ENCODE measurements around the gene IL16. TPM values are rescaled to one million over a fixed set of nuclear protein-coding genes. Genes with fewer than 3 reads are reported as not detected.

Gene IL16
- total and polyA plus RNA-seq, 5 donors, result 3.1 to 5.1 (median 4.7) TPM

DNA sequence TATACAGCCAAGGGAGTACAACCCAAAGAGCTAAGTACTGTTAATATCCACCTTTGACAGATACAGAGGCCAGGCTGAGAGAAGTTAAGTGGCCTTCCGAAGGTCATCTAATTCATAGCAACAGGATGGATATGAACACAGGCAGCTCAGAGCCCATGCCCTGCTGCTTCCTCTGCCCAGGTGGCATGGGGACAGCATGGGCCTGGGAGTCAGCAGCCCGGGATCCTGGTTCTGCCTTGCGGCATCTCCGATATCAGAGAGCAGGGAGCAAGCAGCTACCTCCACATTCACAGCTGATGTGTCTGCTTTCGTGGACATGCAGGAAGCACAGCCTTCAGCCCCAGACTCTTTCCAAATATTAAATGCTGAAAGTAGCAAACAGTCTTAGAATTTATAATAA, 71.7 kb downstream of the IL16 start:
- H3K27ac ChIP-seq (ENCODE audit: low read length), result no peak overlapping the region
- H3K4me1 ChIP-seq (ENCODE audit: control insufficient read depth, insufficient read depth, low read length), result no peaks in the 10 kb centered on the region
- DNase-seq (peak in 1 of 3 donors; percentile 17), ATAC-seq (no peak)
- intact Hi-C loops (cut with DNase I), result loop anchor here (5.0 to 10.0 kb wide), 6 partner anchors 104 to 294 kb away; no protein-coding TSS in a partner anchor
- H3K27me3 ChIP-seq (ENCODE audit: control insufficient read depth, insufficient read depth), result no peaks in the 10 kb centered on the region
- H3K4me3 ChIP-seq (ENCODE audit: low read length), result no peak overlapping the region
- 93% methylated on average over 5 of the region's 5 CpGs for WGBS
- H3K9me3 ChIP-seq (ENCODE audit: control insufficient read depth, low read length), result no peaks in the 10 kb centered on the region

DNA sequence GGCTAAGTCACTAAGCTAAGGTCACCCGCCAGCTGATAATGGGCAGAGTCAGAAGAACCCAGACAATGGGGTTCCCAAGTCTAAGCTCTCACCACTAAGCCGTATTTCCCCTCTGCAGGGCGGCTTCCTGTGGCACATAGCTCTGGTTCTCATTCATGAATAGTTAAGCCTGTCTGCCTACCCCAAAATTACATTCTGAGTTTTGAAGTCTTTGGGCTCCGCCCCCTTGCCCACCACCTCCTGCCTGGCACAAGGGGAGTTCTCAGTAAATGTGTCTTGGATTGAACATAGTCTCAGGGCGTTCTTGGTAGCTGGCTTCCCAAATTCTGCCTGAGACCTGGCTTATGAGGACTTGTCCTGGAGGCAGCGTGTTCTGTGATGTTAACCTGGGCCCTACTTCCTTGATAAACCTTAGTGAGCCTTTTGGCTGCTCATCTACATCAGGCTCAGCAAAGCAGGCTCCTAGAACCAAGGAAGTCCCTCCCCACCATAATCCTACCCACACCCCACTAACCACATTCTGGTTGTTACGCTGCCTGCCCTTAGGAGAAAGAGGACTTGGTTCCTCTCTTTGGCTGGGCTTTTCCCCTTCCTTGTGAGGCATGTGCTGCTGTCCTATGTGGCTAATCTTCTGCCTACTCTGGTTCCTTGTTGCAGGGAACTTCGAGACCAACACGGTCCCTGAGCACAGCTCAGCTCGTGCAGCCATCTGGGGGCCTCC, 72.4 kb downstream of the IL16 start:
- intact Hi-C loops (cut with DNase I), result loop anchor here (5.0 to 10.0 kb wide), 6 partner anchors 104 to 294 kb away; no protein-coding TSS in a partner anchor
- 86% methylated on average over 10 of the region's 10 CpGs for WGBS

DNA sequence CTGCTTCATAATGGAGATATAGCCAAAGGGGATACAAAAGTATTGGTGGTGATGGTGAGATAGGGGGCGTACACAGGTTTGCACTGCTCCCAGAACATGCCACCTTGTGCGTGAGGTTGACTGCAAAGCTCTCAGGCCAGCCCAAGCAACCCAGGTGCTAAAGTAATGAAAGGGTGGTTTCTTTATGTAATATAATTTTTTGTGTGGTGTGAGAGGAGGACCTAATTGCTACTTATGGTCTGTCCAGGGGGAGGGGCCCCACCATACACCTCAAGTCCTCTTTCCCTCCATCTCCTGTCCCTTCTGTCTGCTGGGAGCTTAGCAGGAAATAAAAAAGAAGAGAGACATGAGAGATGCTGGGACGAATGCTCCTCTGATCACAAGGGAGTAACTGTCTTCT, 73.5 kb downstream of the IL16 start:
- DNase-seq (no peak), ATAC-seq (no peak)
- no peak overlapping the region for H3K27ac ChIP-seq (ENCODE audit: low read length)
- no peaks in the 10 kb centered on the region for H3K4me1 ChIP-seq (ENCODE audit: control insufficient read depth, insufficient read depth, low read length)
- 83% methylated on average over 3 of the region's 3 CpGs for WGBS
- intact Hi-C loops (cut with DNase I), result no loop called here
- no peaks in the 10 kb centered on the region for H3K9me3 ChIP-seq (ENCODE audit: control insufficient read depth, low read length)
- H3K4me3 ChIP-seq (ENCODE audit: low read length), result no peak overlapping the region
- H3K27me3 ChIP-seq (ENCODE audit: control insufficient read depth, insufficient read depth), result no peaks in the 10 kb centered on the region

More for the DNA sequence above, 72.4 kb downstream of the IL16 start:
- Histone ChIP-seq H3K27ac (ENCODE audit: low read length) (no peak overlapping the region), H3K27me3 (ENCODE audit: control insufficient read depth, insufficient read depth) (no peaks in the 10 kb centered on the region), H3K4me3 (ENCODE audit: low read length) (no peak overlapping the region), H3K9me3 (ENCODE audit: control insufficient read depth, low read length) (no peaks in the 10 kb centered on the region), H3K4me1 (ENCODE audit: control insufficient read depth, insufficient read depth, low read length) (no peaks in the 10 kb centered on the region)
- no peak for ATAC-seq
- DNase-seq, result peak in 1 of 3 donors; percentile 18

DNA sequence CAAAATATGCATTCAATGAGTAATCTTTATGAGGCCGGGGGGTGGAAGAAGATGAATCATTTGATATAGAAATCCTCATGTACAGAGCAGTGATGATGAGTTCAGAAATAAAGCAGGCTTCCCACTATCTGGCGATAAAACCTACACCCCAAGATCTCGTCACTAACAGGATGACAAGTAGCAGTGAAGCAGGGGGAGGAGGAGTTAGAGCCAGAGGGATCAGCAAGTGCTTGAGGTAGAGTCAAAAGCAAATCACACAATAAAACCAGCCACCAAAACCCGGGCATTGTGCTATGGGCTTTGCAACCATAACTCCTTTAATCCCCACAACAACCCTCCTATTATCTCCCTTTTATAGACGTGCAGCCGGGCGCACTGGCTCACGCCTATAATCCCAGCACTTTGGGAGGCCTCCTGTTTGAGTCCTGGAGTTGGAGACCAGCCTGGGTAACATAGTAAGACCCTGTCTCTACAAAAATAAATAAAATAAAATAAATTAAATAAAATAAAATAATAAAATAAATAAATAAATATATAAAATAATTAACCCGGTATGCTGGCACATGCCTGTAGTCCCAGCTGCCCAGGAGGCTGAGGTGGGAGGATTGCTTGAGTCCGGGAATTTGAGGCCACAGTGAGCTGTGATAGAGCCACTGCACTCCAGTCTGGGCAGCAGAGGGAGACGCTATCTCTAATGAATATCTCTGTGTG, 74.3 kb downstream of the IL16 start:
- Histone ChIP-seq H3K27me3 (ENCODE audit: control insufficient read depth, insufficient read depth) (no peaks in the 10 kb centered on the region), H3K4me1 (ENCODE audit: control insufficient read depth, insufficient read depth, low read length) (no peaks in the 10 kb centered on the region), H3K4me3 (ENCODE audit: low read length) (no peak overlapping the region), H3K9me3 (ENCODE audit: control insufficient read depth, low read length) (no peaks in the 10 kb centered on the region), H3K27ac (ENCODE audit: low read length) (no peak overlapping the region)
- ATAC-seq (no peak), DNase-seq (no peak)
- 90% methylated on average over 11 of the region's 11 CpGs for WGBS
- intact Hi-C loops (cut with DNase I), result no loop called here

DNA sequence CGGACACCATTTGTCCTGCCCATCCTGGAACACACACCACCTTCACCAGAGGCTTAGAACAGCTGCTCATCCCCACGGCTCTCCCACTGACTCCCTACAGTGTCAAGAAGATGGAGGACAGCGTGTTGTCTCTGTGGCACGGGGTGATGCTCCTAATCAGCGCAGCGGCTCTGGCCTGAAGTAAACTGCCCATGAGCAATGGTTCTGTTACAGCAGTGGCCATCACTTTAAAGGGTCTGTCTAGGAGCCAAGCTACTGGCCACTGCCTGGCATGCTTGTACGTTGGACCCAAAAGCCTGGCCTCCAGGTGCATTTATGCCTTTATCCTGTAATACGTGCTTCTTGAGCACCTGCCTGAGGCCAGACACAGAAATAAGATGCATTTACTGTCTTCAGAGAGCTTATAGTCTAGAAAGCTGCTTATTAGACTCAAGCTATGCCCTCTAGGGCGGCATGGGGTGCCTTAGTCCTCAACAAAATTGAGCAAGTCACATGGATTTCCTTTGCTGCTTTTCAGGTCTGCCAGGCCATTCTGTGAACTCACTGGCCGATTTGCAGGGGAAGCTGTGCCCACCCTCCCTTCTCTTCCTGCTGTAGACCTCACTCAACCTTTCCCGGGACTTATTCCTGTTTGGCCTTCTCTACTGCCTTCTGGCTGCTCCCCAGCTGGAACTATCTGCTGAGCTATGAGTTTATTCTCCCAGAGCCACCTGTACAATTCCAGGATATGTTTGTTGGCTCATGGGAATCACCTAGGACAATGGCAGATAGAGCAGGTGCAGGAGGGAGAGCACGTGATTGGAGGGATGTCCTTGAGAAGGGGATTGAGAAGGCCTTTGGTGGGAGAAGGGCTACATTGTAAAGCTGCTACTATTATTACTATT, 75.3 kb downstream of the IL16 start:
- 83% methylated on average over 12 of the region's 12 CpGs for WGBS
- H3K27ac ChIP-seq (ENCODE audit: low read length), result no peak overlapping the region
- peak in 1 of 3 donors; percentile 16 for DNase-seq
- H3K9me3 ChIP-seq (ENCODE audit: control insufficient read depth, low read length), result no peaks in the 10 kb centered on the region
- no peaks in the 10 kb centered on the region for H3K27me3 ChIP-seq (ENCODE audit: control insufficient read depth, insufficient read depth)
- H3K4me1 ChIP-seq (ENCODE audit: control insufficient read depth, insufficient read depth, low read length), result no peaks in the 10 kb centered on the region
- intact Hi-C loops (cut with DNase I), result no loop called here
- ATAC-seq, result no peak
- H3K4me3 ChIP-seq (ENCODE audit: low read length), result no peak overlapping the region

DNA sequence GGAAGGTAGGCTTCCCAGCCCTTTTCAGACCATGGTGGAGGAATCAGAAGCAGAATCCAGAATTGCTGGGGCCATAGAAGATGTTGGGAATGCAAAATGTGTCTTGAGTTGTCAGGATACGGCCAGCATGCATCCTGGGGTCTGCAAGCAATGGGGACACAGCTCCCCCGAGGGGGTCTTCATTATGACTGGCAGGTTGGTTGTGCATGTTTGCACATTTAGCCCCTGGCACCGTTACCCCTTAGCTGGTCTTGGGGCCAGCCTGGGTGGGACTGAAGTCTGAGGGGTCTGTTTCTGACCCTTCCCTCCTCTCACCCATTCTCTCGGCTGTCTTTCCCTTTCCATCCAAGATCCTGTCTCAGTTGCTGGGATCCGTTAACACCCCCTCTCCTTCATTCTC, 76.5 kb downstream of the IL16 start:
- WGBS, result 90% methylated on average over 5 of the region's 5 CpGs
- ATAC-seq, result no peak

DNA sequence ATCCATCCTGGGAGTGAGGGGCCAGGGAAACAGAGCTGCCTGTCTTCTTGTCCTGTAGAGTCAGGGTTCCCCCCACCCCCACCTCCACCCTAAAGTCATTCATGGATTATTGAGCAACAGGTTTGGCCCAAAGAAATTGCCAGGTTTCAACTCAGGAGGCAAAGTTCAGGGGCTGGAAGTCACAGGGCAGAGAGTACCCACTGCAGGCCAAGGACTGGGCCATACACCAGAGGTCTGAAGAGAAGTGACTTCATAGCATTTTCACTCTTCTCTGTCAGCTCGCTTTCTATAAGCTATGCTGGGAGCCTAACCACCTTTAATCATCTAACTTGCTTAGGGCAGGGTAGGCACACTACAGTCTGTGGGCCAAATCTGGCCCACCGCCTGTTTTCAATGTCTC, 77.2 kb downstream of the IL16 start:
- no peaks in the 10 kb centered on the region for H3K9me3 ChIP-seq (ENCODE audit: control insufficient read depth, low read length)
- no peaks in the 10 kb centered on the region for H3K27me3 ChIP-seq (ENCODE audit: control insufficient read depth, insufficient read depth)
- ATAC-seq (no peak), DNase-seq (no peak)
- intact Hi-C loops (cut with DNase I), result loop anchor here in 2 of 4 donors (2.0 kb wide), 1 partner anchor 127 kb away; no protein-coding TSS in a partner anchor
- no peak overlapping the region for H3K27ac ChIP-seq (ENCODE audit: low read length)
- WGBS, result 98% methylated on average over 2 of the region's 2 CpGs
- no peak overlapping the region for H3K4me3 ChIP-seq (ENCODE audit: low read length)
- H3K4me1 ChIP-seq (ENCODE audit: control insufficient read depth, insufficient read depth, low read length), result no peaks in the 10 kb centered on the region

More for the DNA sequence above, 76.5 kb downstream of the IL16 start:
- intact Hi-C loops (cut with DNase I), result no loop called here
- Histone ChIP-seq H3K4me1 (ENCODE audit: control insufficient read depth, insufficient read depth, low read length) (no peaks in the 10 kb centered on the region), H3K27ac (ENCODE audit: low read length) (no peak overlapping the region), H3K4me3 (ENCODE audit: low read length) (no peak overlapping the region), H3K9me3 (ENCODE audit: control insufficient read depth, low read length) (no peaks in the 10 kb centered on the region), H3K27me3 (ENCODE audit: control insufficient read depth, insufficient read depth) (no peaks in the 10 kb centered on the region)
- DNase-seq, result no peak

DNA sequence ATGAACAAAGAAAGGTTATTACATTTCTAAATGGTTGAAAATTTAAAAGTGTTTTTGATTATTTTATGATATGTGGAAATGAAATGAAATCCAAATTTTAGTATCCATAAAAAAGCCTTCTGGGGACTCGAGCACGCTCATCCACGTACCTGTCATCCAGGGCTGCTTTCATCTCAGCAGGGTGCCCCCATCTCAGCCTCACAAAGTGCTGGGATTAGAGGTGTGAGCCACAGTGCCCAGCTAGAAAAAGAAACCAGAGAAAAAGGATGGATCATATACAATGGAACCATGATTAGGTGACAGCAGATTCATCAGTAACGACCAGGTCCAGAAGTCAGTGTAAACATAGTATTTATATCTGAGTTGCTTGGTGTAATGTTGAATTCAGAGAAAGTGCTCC, 77.6 kb downstream of the IL16 start:
- 91% methylated on average over 4 of the region's 4 CpGs for WGBS
- Histone ChIP-seq H3K9me3 (ENCODE audit: control insufficient read depth, low read length) (no peaks in the 10 kb centered on the region), H3K27me3 (ENCODE audit: control insufficient read depth, insufficient read depth) (no peaks in the 10 kb centered on the region), H3K27ac (ENCODE audit: low read length) (no peak overlapping the region), H3K4me3 (ENCODE audit: low read length) (no peak overlapping the region), H3K4me1 (ENCODE audit: control insufficient read depth, insufficient read depth, low read length) (no peaks in the 10 kb centered on the region)
- intact Hi-C loops (cut with DNase I), result loop anchor here in 2 of 4 donors (2.0 kb wide), 1 partner anchor 127 kb away; no protein-coding TSS in a partner anchor
- DNase-seq, result no peak
- no peak for ATAC-seq

DNA sequence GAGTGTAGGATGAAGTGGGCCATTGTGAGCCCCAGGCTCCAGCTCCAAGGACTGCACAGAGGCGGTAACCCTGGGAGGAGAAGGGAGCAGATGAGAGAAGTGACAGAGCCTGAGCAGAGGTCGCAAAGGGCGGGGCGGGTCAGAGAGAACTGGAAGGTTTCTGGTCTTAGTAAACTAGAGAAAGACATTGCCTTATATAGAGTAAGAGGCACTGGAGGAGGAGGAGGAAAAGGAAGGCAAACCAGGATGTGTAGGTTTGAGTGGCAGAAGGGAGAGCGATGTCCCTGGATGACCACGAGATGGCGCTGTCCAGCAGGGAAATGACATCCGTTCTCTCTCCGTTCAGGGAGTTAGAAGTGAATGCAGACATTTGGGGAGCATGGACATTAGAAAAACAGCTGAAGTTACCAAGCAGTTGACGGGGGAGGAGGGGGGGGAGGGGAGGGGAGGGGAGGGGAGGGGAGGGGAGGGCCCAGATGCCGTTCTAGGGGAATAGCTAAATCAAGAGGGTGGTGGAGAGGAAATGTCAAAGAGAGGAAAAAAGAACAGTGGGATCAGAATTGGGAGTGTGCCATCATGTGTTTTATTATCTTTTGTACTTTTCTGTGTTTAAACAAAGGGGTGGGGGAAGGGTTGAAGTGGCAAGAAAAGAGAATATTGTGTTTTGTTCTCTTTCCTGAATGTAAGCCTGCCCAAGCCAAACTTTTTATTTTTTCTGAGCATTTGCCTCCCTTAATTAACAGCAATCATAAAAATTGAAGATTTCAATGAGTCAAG, 78.4 kb downstream of the IL16 start:
- peak; percentile 87 to 88 for ATAC-seq
- Histone ChIP-seq H3K4me3 (ENCODE audit: low read length) (no peak overlapping the region), H3K27me3 (ENCODE audit: control insufficient read depth, insufficient read depth) (no peaks in the 10 kb centered on the region), H3K9me3 (ENCODE audit: control insufficient read depth, low read length) (no peaks in the 10 kb centered on the region), H3K27ac (ENCODE audit: low read length) (peak overlapping the region; percentile 22), H3K4me1 (ENCODE audit: control insufficient read depth, insufficient read depth, low read length) (no peaks in the 10 kb centered on the region)
- intact Hi-C loops (cut with DNase I), result loop anchor here in 3 of 4 donors (2.0 to 5.0 kb wide), 2 partner anchors 126 to 127 kb away; no protein-coding TSS in a partner anchor
- WGBS, result 12% methylated on average over 10 of the region's 11 CpGs
- peak; percentile 72 to 86 (median 77) for DNase-seq
